Activated naive CD4-positive, alpha-beta T cell treated with anti-CD3 and anti-CD28 coated beads for 36 hours (primary cell): ENCODE measurements around the gene CACNA1C. TPM values are rescaled to one million over a fixed set of nuclear protein-coding genes. Genes with fewer than 3 reads are reported as not detected.

ENCODE experiments used
- CTCF ChIA-PET: fragments of 350-600 bp; sonication (Branson Sonifier 250); formaldehyde crosslinking; loops from one replicate; lab custom pipeline; 2021; ENCODE audit warnings: antibody characterized with exemption; lab: Charles Lee
- DNase-seq: peaks from one replicate; pipeline ENCODE4 v3.0.0-alpha.2; 2020
- H3K27ac Mint-ChIP-seq: one replicate; pipeline ENCODE4 v1.8.0; 2021; ENCODE audit warnings: mild to moderate bottlenecking, mixed read lengths
- H3K27me3 Mint-ChIP-seq: one replicate; pipeline ENCODE4 v1.8.0; 2021; ENCODE audit warnings: low read depth, mixed read lengths
- H3K36me3 Mint-ChIP-seq: one replicate; pipeline ENCODE4 v1.8.0; 2021; ENCODE audit warnings: low read depth, mixed read lengths
- H3K4me1 Mint-ChIP-seq: one replicate; pipeline ENCODE4 v1.8.0; 2021; ENCODE audit warnings: low read depth, mixed read lengths
- H3K4me3 Mint-ChIP-seq: one replicate; pipeline ENCODE4 v1.8.0; 2021; ENCODE audit warnings: mild to moderate bottlenecking, moderate library complexity, mixed read lengths
- H3K9me3 Mint-ChIP-seq: one replicate; pipeline ENCODE4 v1.8.0; 2021; ENCODE audit warnings: mixed read lengths
- intact Hi-C: fragments of 100-400 bp; cut with micrococcal nuclease; formaldehyde crosslinking; loops from one replicate; pipeline ENCODE4 v1.15.1; 2023
- total RNA-seq, 2 experiments: library from RNA; stranded (reverse); gene quantifications; one replicate each; pipeline ENCODE4 v1.2.3, GENCODE V29; 2021

Gene CACNA1C
- total RNA-seq = under 1 TPM; 0.02 to 0.12 TPM

- intact Hi-C loops = loop anchor here (5.0 kb wide), 1 partner anchor 639 kb away; no protein-coding TSS in a partner anchor
- peaks cover 14% of the 10 kb centered on the region for H3K4me1 Mint-ChIP-seq
- H3K36me3 Mint-ChIP-seq = no peaks in the 10 kb centered on the region
- no peaks in the 10 kb centered on the region for H3K9me3 Mint-ChIP-seq
- no peak within 1 kb of the TSS for H3K27ac Mint-ChIP-seq
- peak within 1 kb of the TSS; percentile 74 for H3K4me3 Mint-ChIP-seq
- CTCF ChIA-PET = interaction anchor here (0.5 kb wide), 1 partner anchor 48 kb away, joined by 3 read pairs; the partner anchor contains the start of gene DCP1B
- H3K27me3 Mint-ChIP-seq = peaks cover 58% of the 10 kb centered on the region
- DNase-seq = peak; percentile 60
Measured at GRCh38 chr12:2052826-2053678, at the start of gene CACNA1C. Gene CACNA1C (plus strand): TSS chr12:2052987. CDS start chr12:2053563, 576 bp downstream.

GRCh38 chr12:2003676-2004112, 49.1 kb upstream of the CACNA1C start:
- Mint-ChIP-seq H3K27ac (peak overlapping the region; percentile 96), H3K9me3 (no peaks in the 10 kb centered on the region), H3K36me3 (peaks cover 5% of the 10 kb centered on the region), H3K4me1 (peaks cover 23% of the 10 kb centered on the region), H3K4me3 (peak overlapping the region; percentile 88), H3K27me3 (no peaks in the 10 kb centered on the region)
- peak; percentile 33 for DNase-seq
- intact Hi-C loops = loop anchor here (1.0 to 10.0 kb wide), 4 partner anchors 32 to 1619 kb away; partner anchors contain the start of genes ADIPOR2 and KDM5A
- CTCF ChIA-PET = interaction anchor here (1.2 to 1.6 kb wide), 2 partner anchors 31 to 64 kb away, joined by 3 read pairs; no protein-coding TSS in a partner anchor

DNA sequence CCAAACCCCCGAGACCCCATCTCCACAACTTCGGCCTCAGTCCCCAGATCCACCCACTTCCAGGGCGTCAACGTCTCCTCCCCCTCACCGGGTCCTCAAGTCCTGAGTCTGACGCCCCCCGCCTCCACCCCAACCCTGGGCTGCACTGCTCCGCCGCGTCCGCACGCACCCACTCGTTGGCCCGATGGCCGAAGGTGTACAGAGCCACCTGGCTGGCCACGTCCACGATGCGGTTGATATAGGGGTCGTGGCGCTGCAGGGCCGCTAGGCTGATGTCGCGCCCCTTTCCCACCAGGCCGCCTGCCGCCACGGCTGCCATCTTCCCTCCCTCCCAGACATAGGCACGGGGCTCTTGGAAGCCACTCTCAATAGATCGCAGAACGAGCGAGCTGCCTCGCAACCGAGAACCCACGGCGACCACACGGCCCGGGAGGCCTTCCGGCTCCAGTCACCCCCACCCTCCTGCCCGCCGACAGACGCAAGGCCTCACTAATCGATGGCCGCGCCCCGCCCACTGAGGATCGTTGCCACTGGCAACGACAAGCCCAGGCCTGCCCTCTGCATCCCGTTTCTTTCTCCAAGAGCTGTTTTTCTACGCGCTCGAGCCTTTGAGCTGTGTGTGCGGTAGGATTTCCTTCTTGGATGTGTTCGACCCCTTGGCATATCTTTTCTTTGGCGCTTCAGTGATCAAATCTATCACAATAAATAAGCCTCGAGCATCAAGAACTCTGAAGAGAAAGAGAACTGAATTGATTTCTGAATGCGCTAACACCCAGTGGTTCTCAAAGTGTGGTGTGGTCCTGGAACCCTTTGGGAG, 48.5 kb upstream of the CACNA1C start, which contains the start of gene DCP1B:
DCP1B (minus strand) TSS at position 345 of the 817 bp plus-strand sequence; CDS start at position 319, 26 bp downstream.
- CTCF ChIA-PET = interaction anchor here (0.7 to 1.6 kb wide), 6 partner anchors 30 to 243 kb away, joined by 3 to 7 read pairs (median 3); no protein-coding TSS in a partner anchor
- peak within 1 kb of the TSS; percentile 96 for H3K27ac Mint-ChIP-seq
- H3K4me3 Mint-ChIP-seq = peak within 1 kb of the TSS; percentile 88
- peaks cover 5% of the 10 kb centered on the region for H3K36me3 Mint-ChIP-seq
- H3K9me3 Mint-ChIP-seq = no peaks in the 10 kb centered on the region
- peak; percentile 98 for DNase-seq
- intact Hi-C loops = loop anchor here (1.0 to 10.0 kb wide), 4 partner anchors 31 to 1620 kb away; partner anchors contain the start of genes ADIPOR2 and KDM5A
- peaks cover 23% of the 10 kb centered on the region for H3K4me1 Mint-ChIP-seq
- H3K27me3 Mint-ChIP-seq = no peaks in the 10 kb centered on the region

DNA sequence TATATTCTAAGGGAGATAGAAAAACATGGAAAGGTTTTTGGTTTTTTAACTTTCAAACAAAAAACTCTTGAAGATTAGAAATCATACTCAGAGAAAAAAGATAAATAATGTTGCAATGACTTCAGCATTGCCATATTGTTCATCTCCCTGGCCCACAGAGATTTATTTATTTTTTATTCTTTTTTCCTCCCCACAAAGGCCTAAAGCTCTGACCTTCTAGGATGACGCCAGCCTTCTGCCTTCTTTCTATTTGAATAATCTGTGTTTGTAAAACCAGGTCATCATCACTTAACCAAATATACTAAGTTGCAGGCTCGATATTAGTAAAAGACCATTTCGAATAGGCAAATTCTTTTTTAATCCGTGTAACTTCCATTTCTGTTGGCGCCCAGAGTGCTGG, 44.1 kb upstream of the CACNA1C start:
- H3K36me3 Mint-ChIP-seq = peaks cover 5% of the 10 kb centered on the region
- H3K4me3 Mint-ChIP-seq = no peak overlapping the region
- intact Hi-C loops = loop anchor here (10.0 kb wide), 1 partner anchor 1624 kb away; the partner anchor contains the start of gene KDM5A
- H3K27ac Mint-ChIP-seq = no peak overlapping the region
- CTCF ChIA-PET = no interaction called here
- H3K9me3 Mint-ChIP-seq = no peaks in the 10 kb centered on the region
- peaks cover 6% of the 10 kb centered on the region for H3K4me1 Mint-ChIP-seq
- no peaks in the 10 kb centered on the region for H3K27me3 Mint-ChIP-seq
- DNase-seq = no peak

DNA sequence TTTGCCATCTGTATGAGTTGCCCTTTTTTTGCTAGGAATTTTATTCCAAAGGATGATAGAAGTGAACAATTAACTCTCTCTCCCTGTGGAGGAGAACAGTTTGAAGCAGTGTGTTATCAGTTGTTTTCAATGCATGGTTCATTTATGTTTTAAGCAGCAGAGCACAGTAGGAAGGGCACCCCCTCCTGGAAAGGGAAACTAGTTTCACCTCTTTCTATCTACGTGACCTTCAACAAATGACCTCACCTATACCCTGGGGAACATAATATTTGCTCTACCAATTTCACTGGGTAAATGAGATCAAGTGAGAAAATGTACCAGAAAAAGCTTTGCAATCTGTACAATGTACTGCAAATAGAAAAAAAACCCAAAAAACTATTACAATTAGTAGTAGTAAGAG, 43.2 kb upstream of the CACNA1C start:
- no peaks in the 10 kb centered on the region for H3K36me3 Mint-ChIP-seq
- H3K27me3 Mint-ChIP-seq = no peaks in the 10 kb centered on the region
- H3K4me3 Mint-ChIP-seq = no peak overlapping the region
- H3K4me1 Mint-ChIP-seq = peaks cover 4% of the 10 kb centered on the region
- H3K27ac Mint-ChIP-seq = no peak overlapping the region
- CTCF ChIA-PET = interaction anchor here (1.1 to 1.3 kb wide), 2 partner anchors 11 to 25 kb away, joined by 4 to 5 read pairs; no protein-coding TSS in a partner anchor
- no peaks in the 10 kb centered on the region for H3K9me3 Mint-ChIP-seq
- DNase-seq = no peak
- intact Hi-C loops = loop anchor here (10.0 kb wide), 1 partner anchor 1625 kb away; the partner anchor contains the start of gene KDM5A

GRCh38 chr12:2011643-2012607, 40.9 kb upstream of the CACNA1C start:
- H3K36me3 Mint-ChIP-seq = no peaks in the 10 kb centered on the region
- no peak overlapping the region for H3K4me3 Mint-ChIP-seq
- intact Hi-C loops = no loop called here
- H3K27ac Mint-ChIP-seq = no peak overlapping the region
- CTCF ChIA-PET = interaction anchor here (0.6 kb wide), 2 partner anchors 172 to 1970 kb away, joined by 4 read pairs; no protein-coding TSS in a partner anchor
- no peak for DNase-seq
- no peaks in the 10 kb centered on the region for H3K27me3 Mint-ChIP-seq
- H3K9me3 Mint-ChIP-seq = no peaks in the 10 kb centered on the region
- H3K4me1 Mint-ChIP-seq = no peaks in the 10 kb centered on the region

GRCh38 chr12:2013086-2013485, 39.7 kb upstream of the CACNA1C start:
- no peak for DNase-seq
- H3K4me3 Mint-ChIP-seq = no peak overlapping the region
- H3K9me3 Mint-ChIP-seq = no peaks in the 10 kb centered on the region
- H3K4me1 Mint-ChIP-seq = no peaks in the 10 kb centered on the region
- no peaks in the 10 kb centered on the region for H3K36me3 Mint-ChIP-seq
- intact Hi-C loops = no loop called here
- no peaks in the 10 kb centered on the region for H3K27me3 Mint-ChIP-seq
- CTCF ChIA-PET = no interaction called here
- H3K27ac Mint-ChIP-seq = no peak overlapping the region

DNA sequence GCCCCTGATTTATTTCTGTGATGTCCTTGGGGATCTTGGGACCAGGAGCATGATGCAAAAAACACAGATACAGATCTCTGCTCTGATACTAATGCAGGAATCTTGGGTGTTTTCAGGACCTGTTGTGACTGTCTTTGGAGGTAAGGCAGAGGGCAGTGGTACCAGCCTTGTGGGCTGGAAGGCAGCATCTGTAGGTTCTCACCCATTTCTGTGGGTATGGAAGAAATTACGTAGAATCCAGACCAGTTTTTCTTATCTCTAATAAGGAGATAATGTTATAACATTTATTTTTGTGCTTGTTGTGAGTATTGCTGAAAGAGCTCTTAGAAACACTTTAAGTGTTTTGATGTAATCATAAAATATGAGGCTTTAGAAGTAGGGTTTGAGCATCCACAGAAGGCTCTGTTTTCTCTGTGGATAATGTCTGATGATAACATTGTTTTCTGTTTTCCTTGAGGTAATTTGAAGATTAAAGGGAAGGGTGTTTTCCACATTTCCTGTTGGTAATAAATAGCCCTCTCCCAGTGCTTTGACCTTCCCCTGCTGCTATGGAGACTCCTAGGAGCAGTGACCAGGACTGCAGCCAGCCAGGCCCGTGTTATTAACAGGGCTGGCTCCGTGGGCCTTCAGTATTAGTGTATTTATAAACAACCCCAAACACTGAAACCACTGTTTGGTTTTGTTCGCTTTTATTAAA, 39.1 kb upstream of the CACNA1C start:
- Mint-ChIP-seq H3K4me1 (no peaks in the 10 kb centered on the region), H3K27me3 (peaks cover 2% of the 10 kb centered on the region), H3K9me3 (no peaks in the 10 kb centered on the region), H3K4me3 (no peak overlapping the region), H3K27ac (no peak overlapping the region), H3K36me3 (no peaks in the 10 kb centered on the region)
- CTCF ChIA-PET = no interaction called here
- intact Hi-C loops = no loop called here
- DNase-seq = no peak

GRCh38 chr12:2014231-2014630, 38.6 kb upstream of the CACNA1C start:
- Mint-ChIP-seq H3K4me3 (no peak overlapping the region), H3K27ac (no peak overlapping the region), H3K36me3 (no peaks in the 10 kb centered on the region), H3K9me3 (no peaks in the 10 kb centered on the region), H3K27me3 (peaks cover 6% of the 10 kb centered on the region), H3K4me1 (no peaks in the 10 kb centered on the region)
- DNase-seq = no peak
- CTCF ChIA-PET = no interaction called here
- intact Hi-C loops = no loop called here

GRCh38 chr12:2016862-2017545, 35.8 kb upstream of the CACNA1C start:
- Mint-ChIP-seq H3K27me3 (peaks cover 10% of the 10 kb centered on the region), H3K4me3 (no peak overlapping the region), H3K9me3 (no peaks in the 10 kb centered on the region), H3K27ac (no peak overlapping the region), H3K4me1 (no peaks in the 10 kb centered on the region), H3K36me3 (no peaks in the 10 kb centered on the region)
- CTCF ChIA-PET = interaction anchor here (2.8 kb wide), 1 partner anchor 17 kb away, joined by 6 read pairs; no protein-coding TSS in a partner anchor
- intact Hi-C loops = no loop called here
- no peak for DNase-seq
